Lower leg skin (tissue), 4 donors: Measurements from ENCODE around the gene MARS1. TPM values are rescaled to one million over a fixed set of nuclear protein-coding genes. Genes with fewer than 3 reads are reported as not detected.
A peak's percentile ranks its signal among the peaks of the same experiment; 100 is the strongest.
"Not testable (repeated sequence)": the region's sequence is repeated elsewhere in the genome, so short reads cannot be mapped to it uniquely, and the experiment has no call there.

Experiments used
- DNase-seq, 2 donors: peaks; one replicate each; pipeline ENCODE4 v3.0.0-alpha.2; 2019; ENCODE audit warnings: low spot score in 2 of 2
- H3K4me3 ChIP-seq: fragments of 200-600 bp; sonication (generic); 2 replicates; pipeline ENCODE4 v1.5.1; 2017; ENCODE audit warnings: mild to moderate bottlenecking, low read depth; ENCODE audit not compliant: poor library complexity, severe bottlenecking
- CTCF ChIP-seq, 3 donors: fragments of 450-650 bp; IDR thresholded peaks; one replicate each; pipeline ENCODE4 v1.5.1; 2016; ENCODE audit warnings: antibody characterized with exemption in 3 of 3, mild to moderate bottlenecking in 3 of 3, moderate library complexity in 2 of 3
- POLR2A ChIP-seq, 2 donors: fragments of 450-650 bp; IDR thresholded peaks; one replicate each; pipeline ENCODE4 v1.6.1; 2016 to 2017; ENCODE audit warnings: antibody characterized with exemption in 2 of 2, mild to moderate bottlenecking in 1 of 2, moderate library complexity in 1 of 2
- WGBS, 2 donors: methylation state at CpG; one replicate each; pipeline ENCODE4 v1.1.5; 2018; 5-methylcytosine and 5-hydroxymethylcytosine counted together
- intact Hi-C: fragments of 100-400 bp; cut with DNase I; formaldehyde crosslinking; loops from one replicate; pipeline ENCODE4 v1.15.0; 2023; ENCODE audit warnings: low total_unique reads
- total RNA-seq, 4 donors: library from RNA; depleted of rRNA; stranded (reverse); fragments of >200 nt; gene quantifications; one replicate each; pipeline ENCODE4 v1.1.0, GENCODE V29; 2016

Gene MARS1
- total RNA-seq, 4 donors from 2014 or later = 37.7 to 386 (median 51.4) TPM

- no peak for DNase-seq
- TF ChIP-seq POLR2A (IDR thresholded peaks at IDR 0.05) (no peak), CTCF (IDR thresholded peaks at IDR 0.05) (no peak)
- intact Hi-C loops = no loop called here
- peak overlapping the region; percentile 77 for H3K4me3 ChIP-seq
- WGBS, 2 donors = 30 to 31% methylated on average over 11 of the region's 11 CpGs
These were observed 711 bp downstream of the MARS1 start for GRCh38 chr12:57488402-57489156.

- WGBS, 2 donors = 94% methylated on average over 5 of the region's 5 CpGs
- TF ChIP-seq CTCF (IDR thresholded peaks at IDR 0.05) (no peak), POLR2A (IDR thresholded peaks at IDR 0.05) (no peak)
- H3K4me3 ChIP-seq = no peak overlapping the region
- intact Hi-C loops = no loop called here
- DNase-seq = no peak
These were observed 1.3 kb downstream of the MARS1 start for GRCh38 chr12:57489157-57489641.

GRCh38 chr12:57490126-57490525 lies 2.3 kb downstream of the MARS1 start:
- 96 to 98% methylated on average over 4 of the region's 4 CpGs for WGBS, 2 donors
- intact Hi-C loops = no loop called here
- TF ChIP-seq POLR2A (IDR thresholded peaks at IDR 0.05) (no peak), CTCF (IDR thresholded peaks at IDR 0.05) (no peak)
- H3K4me3 ChIP-seq = no peak overlapping the region
- DNase-seq = no peak

- TF ChIP-seq POLR2A (IDR thresholded peaks at IDR 0.05) = no peak
- intact Hi-C loops = no loop called here
- H3K4me3 ChIP-seq = no peak overlapping the region
- 91 to 93% methylated on average over 15 of the region's 15 CpGs for WGBS, 2 donors
- DNase-seq = no peak
These were observed 3.8 kb downstream of the MARS1 start for GRCh38 chr12:57491393-57492280.

- 92 to 93% methylated on average over 12 to 39 of the region's 48 CpGs for WGBS, 2 donors
- DNase-seq, intact Hi-C loops, H3K4me3 ChIP-seq: not testable (repeated sequence)
These were observed 7.3 kb downstream of the MARS1 start for GRCh38 chr12:57495051-57495701.

GRCh38 chr12:57496822-57497221 lies 9.0 kb downstream of the MARS1 start:
- no peak overlapping the region for H3K4me3 ChIP-seq
- no peak for DNase-seq
- intact Hi-C loops = no loop called here
- TF ChIP-seq CTCF (IDR thresholded peaks at IDR 0.05) (no peak), POLR2A (IDR thresholded peaks at IDR 0.05) (no peak)
